ENCODE results near the gene MAB21L2.

DNA sequence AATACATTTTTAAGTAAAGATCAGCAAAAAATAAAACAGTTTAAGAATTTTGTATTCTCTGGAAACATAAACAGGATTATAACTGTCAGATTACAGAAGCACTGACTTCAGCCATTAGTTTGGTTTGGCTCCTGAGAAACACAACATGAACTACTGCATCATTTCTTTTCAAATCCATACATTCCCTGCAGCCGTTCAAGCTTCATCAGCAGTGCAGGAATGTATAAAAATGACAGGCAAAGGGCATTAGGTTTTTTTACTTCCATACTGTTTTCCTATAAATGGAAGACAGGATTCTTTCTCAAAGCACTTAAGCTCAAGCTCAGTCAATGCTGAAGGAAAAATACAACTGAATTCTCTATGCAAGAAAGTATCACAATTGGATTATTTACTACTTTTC, 4.2 kb upstream of the MAB21L2 start:
- TF ChIP-seq, protein P1, sequence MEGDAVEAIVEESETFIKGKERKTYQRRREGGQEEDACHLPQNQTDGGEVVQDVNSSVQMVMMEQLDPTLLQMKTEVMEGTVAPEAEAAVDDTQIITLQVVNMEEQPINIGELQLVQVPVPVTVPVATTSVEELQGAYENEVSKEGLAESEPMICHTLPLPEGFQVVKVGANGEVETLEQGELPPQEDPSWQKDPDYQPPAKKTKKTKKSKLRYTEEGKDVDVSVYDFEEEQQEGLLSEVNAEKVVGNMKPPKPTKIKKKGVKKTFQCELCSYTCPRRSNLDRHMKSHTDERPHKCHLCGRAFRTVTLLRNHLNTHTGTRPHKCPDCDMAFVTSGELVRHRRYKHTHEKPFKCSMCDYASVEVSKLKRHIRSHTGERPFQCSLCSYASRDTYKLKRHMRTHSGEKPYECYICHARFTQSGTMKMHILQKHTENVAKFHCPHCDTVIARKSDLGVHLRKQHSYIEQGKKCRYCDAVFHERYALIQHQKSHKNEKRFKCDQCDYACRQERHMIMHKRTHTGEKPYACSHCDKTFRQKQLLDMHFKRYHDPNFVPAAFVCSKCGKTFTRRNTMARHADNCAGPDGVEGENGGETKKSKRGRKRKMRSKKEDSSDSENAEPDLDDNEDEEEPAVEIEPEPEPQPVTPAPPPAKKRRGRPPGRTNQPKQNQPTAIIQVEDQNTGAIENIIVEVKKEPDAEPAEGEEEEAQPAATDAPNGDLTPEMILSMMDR (IDR thresholded peaks at IDR 0.05; ENCODE audit: low read length), result no peak
- TF ChIP-seq EZH2 (optimal IDR thresholded peaks at IDR 0.05; ENCODE audit: low read depth, low read length), result no peak
- no peak for TF ChIP-seq EZH2phosphoT487 (IDR thresholded peaks at IDR 0.05; ENCODE audit: low read length)

Measured in MM.1S (cell line).